PFSK-1 (cell line): ENCODE measurements around the gene ACTN1.

ENCODE experiments used
- FOXP2 ChIP-seq: optimal IDR thresholded peaks from 2 replicates; pipeline ENCODE3; 2011; ENCODE audit warnings: borderline replicate concordance, control low read depth, inconsistent platforms; ENCODE audit not compliant: insufficient read depth; ENCODE audit errors: extremely low read length, extremely low read depth
- POLR2AphosphoS5 ChIP-seq: IDR thresholded peaks from 2 replicates; pipeline ENCODE4 v1.6.1; 2012; ENCODE audit warnings: low read depth, mild to moderate bottlenecking, control low read depth, low read length, moderate library complexity
- REST ChIP-seq, 2 experiments: IDR thresholded peaks; 2 replicates each; pipeline versions ENCODE4 v1.6.1 to v1.8.0; 2011 to 2012; ENCODE audit warnings: low read depth in 2 of 2, low read length in 2 of 2, control low read depth in 1 of 2, inconsistent platforms in 1 of 2, mild to moderate bottlenecking in 1 of 2, moderate library complexity in 1 of 2; ENCODE audit not compliant: insufficient read depth in 1 of 2
- SIN3A ChIP-seq: IDR thresholded peaks from 2 replicates; pipeline ENCODE4 v1.6.1; 2012; ENCODE audit warnings: mild to moderate bottlenecking, low read length, moderate library complexity, borderline replicate concordance; ENCODE audit not compliant: insufficient read depth
- TAF1 ChIP-seq: IDR thresholded peaks from 2 replicates; pipeline ENCODE4 v1.6.1; 2012; ENCODE audit warnings: low read length, control low read depth, borderline replicate concordance; ENCODE audit not compliant: insufficient read depth

Gene ACTN1

DNA sequence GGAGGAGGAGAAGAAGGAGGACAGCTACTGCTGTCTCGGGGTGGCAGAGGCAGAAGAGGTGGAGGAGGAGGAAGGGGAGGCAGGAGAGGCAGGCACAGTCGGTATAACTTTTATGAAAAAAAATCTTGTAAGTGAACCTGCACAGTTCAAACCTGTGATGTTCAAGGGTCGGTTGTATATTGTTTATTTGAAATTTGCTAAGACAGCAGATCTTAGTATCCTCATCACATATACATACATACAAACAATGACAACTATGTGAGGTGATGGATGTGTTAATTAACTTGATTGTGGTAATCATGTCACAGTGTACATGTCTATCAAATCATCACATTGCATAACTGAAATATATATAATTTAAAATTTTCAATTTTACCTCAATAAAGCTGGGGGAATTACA lies 19.0 kb downstream of the ACTN1 start:
- TF ChIP-seq REST (IDR thresholded peaks at IDR 0.05; ENCODE audit: insufficient read depth in 1 of 2, low read depth in 2 of 2, low read length in 2 of 2) (no peak), POLR2AphosphoS5 (no peak), FOXP2 (no peak), TAF1 (no peak), SIN3A (no peak)

GRCh38 chr14:68959035-68959434 lies 20.1 kb downstream of the ACTN1 start:
- TF ChIP-seq FOXP2 (no peak), TAF1 (no peak), POLR2AphosphoS5 (no peak), SIN3A (no peak), REST (IDR thresholded peaks at IDR 0.05; ENCODE audit: insufficient read depth in 1 of 2, low read depth in 2 of 2, low read length in 2 of 2) (no peak)

GRCh38 chr14:68958553-68958952 lies 20.5 kb downstream of the ACTN1 start:
- TF ChIP-seq FOXP2 (no peak), TAF1 (no peak), SIN3A (no peak), POLR2AphosphoS5 (no peak), REST (IDR thresholded peaks at IDR 0.05; ENCODE audit: insufficient read depth in 1 of 2, low read depth in 2 of 2, low read length in 2 of 2) (no peak)

DNA sequence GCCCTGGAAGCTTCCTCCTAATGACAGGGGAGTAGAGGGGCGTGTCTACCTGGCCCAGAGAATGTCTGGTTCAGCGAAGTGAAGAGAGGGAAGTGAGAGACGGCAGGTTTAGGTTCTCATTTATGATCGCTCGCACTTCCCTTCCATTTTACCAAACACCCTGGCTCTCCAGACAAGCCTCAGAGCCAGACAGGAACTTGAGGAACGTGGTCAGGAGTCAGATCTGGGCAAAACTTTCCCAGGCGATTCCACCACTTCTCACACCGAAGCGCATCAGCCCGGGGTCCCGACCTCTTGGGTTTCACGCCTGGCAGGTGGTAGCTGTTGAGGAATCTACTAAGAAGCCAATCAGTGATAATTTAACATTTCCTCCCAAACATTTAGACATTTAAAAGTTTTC lies 21.3 kb downstream of the ACTN1 start:
- TF ChIP-seq REST (IDR thresholded peaks at IDR 0.05; ENCODE audit: insufficient read depth in 1 of 2, low read depth in 2 of 2, low read length in 2 of 2) (no peak), FOXP2 (no peak), TAF1 (no peak), SIN3A (no peak), POLR2AphosphoS5 (no peak)

GRCh38 chr14:68956724-68957123 lies 22.4 kb downstream of the ACTN1 start:
- no peak for TF ChIP-seq TAF1

DNA sequence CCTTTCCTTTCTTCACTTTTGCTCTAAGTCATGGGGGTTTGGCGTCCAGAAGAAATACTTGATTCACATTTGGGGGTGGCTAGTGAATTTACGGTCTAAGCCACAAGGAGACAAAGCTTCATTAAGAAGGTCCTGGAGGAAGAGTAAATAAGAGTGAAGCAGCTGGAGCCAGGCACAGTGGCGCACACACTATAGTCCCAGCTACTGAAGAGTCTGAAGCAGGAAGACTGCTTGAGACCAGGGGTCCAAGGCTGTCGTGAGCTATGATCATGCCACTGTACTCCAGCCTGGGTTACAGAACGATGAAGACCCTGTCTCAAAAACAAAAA lies 23.3 kb downstream of the ACTN1 start:
- TF ChIP-seq REST (IDR thresholded peaks at IDR 0.05; ENCODE audit: insufficient read depth in 1 of 2, low read depth in 2 of 2, low read length in 2 of 2) (no peak), FOXP2 (no peak), SIN3A (no peak), TAF1 (no peak), POLR2AphosphoS5 (no peak)
